Mesodermal cell (in vitro differentiated cells): Measurements from ENCODE around the gene NEGR1.

Experiments used
- H3K27ac ChIP-seq: 2 replicates; pipeline ENCODE4 v1.7.0; 2013; ENCODE audit warnings: mild to moderate bottlenecking, low read depth, low read length, moderate library complexity; ENCODE audit not compliant: severe bottlenecking
- H3K36me3 ChIP-seq: 2 replicates; pipeline ENCODE4 v1.7.1; 2013; ENCODE audit warnings: mild to moderate bottlenecking, low read length, moderate library complexity; ENCODE audit not compliant: control insufficient read depth, insufficient read depth
- H3K4me1 ChIP-seq: one replicate; pipeline ENCODE4 v1.7.1; 2013; ENCODE audit warnings: mild to moderate bottlenecking, low read length; ENCODE audit not compliant: insufficient read depth, control insufficient read depth, poor library complexity, severe bottlenecking
- H3K4me3 ChIP-seq: 2 replicates; pipeline ENCODE4 v1.7.0; 2013; ENCODE audit warnings: low read length, control low read depth, mild to moderate bottlenecking; ENCODE audit not compliant: insufficient read depth, poor library complexity, severe bottlenecking; ENCODE audit errors: extremely low read depth
- H3K9me3 ChIP-seq: 2 replicates; pipeline ENCODE4 v1.7.1; 2013; ENCODE audit warnings: mild to moderate bottlenecking, low read length, moderate library complexity; ENCODE audit not compliant: control insufficient read depth
- WGBS, 2 experiments: methylation state at CpG; one replicate each; pipeline ENCODE4 v1.1.5; 2013; ENCODE audit warnings: missing lambda C conversion rate in 2 of 2; ENCODE audit not compliant: insufficient coverage in 2 of 2; 5-methylcytosine and 5-hydroxymethylcytosine counted together

Gene NEGR1

GRCh38 chr1:71362076-71362475 lies 920.3 kb downstream of the NEGR1 start:
- WGBS, 2 experiments = 60 to 100% methylated on average over 1 of the region's 2 CpGs
- Histone ChIP-seq H3K27ac (no peak overlapping the region), H3K36me3 (no peaks in the 10 kb centered on the region), H3K4me3 (no peak overlapping the region), H3K4me1 (no peaks in the 10 kb centered on the region), H3K9me3 (no peaks in the 10 kb centered on the region)

DNA sequence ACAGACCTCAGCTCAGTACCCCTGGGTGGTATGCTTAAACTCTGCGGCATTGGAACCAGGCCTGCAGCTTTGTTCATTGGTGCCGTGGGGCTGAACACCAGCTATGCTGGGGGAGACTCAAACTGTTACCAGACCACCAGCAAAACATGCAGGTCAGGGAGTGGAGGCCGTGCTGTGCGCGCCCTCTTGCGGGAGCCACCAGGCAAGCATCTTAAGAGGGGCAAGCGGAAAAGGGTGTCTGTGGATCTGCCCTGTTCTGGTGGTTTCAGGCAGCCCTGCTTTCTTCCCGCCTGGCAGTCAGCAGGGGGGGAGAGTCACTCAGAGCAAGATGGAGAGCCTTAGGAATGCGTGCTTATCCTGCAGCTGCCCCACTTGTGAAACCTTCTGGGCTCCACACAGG lies 924.6 kb downstream of the NEGR1 start:
- 91 to 92% methylated on average over 7 to 8 of the region's 9 CpGs for WGBS, 2 experiments

GRCh38 chr1:71351438-71351837 lies 930.9 kb downstream of the NEGR1 start:
- WGBS, 2 experiments = no CpG with 5 or more reads among the region's 1 CpG
- Histone ChIP-seq H3K9me3 (no peaks in the 10 kb centered on the region), H3K27ac (no peak overlapping the region), H3K4me3 (no peak overlapping the region), H3K36me3 (no peaks in the 10 kb centered on the region), H3K4me1 (no peaks in the 10 kb centered on the region)

More for the DNA sequence above, 924.6 kb downstream of the NEGR1 start:
- Histone ChIP-seq H3K4me1 (no peaks in the 10 kb centered on the region), H3K4me3 (no peak overlapping the region), H3K36me3 (no peaks in the 10 kb centered on the region), H3K9me3 (no peaks in the 10 kb centered on the region), H3K27ac (no peak overlapping the region)

DNA sequence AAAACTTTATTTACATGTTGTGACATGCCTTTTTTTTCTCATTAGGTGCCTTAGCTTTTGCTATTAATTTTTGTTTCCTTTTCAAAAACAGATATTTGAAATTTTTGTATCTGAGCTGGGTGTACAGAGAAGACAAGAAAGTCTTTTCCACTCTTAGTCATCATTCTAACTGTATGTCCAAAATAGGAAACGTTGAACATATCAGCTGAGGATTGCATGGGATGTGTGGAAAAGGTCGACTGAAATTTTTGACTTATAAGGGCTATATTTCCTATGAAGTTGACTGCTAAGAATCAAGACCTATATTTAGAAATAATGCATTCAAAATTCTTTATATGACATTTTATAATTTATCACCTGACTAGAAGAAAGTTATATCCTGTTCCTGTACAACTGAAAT lies 931.5 kb downstream of the NEGR1 start:
- no peaks in the 10 kb centered on the region for H3K9me3 ChIP-seq
- no CpG with 5 or more reads among the region's 2 CpGs for WGBS, 2 experiments
- no peaks in the 10 kb centered on the region for H3K36me3 ChIP-seq
- H3K4me1 ChIP-seq = no peaks in the 10 kb centered on the region
- H3K27ac ChIP-seq = no peak overlapping the region
- no peak overlapping the region for H3K4me3 ChIP-seq

- no CpG with 5 or more reads among the region's 1 CpG for WGBS, 2 experiments
- H3K4me1 ChIP-seq = no peaks in the 10 kb centered on the region
- H3K9me3 ChIP-seq = no peaks in the 10 kb centered on the region
- H3K27ac ChIP-seq = no peak overlapping the region
- no peak overlapping the region for H3K4me3 ChIP-seq
- no peaks in the 10 kb centered on the region for H3K36me3 ChIP-seq
These were observed 932.0 kb downstream of the NEGR1 start for GRCh38 chr1:71350330-71350729.
